GM12878 (cell line): Measurements from ENCODE around the gene UQCR11. TPM values are rescaled to one million over a fixed set of nuclear protein-coding genes. Genes with fewer than 3 reads are reported as not detected.

Experiments
- ATAC-seq: fragments of 200-7000 bp; cut with Tn5 transposase; 3 replicates; pipeline ENCODE4 v1.9.1; 2020; ENCODE audit warnings: mild to moderate bottlenecking, moderate library complexity
- BruUV-seq: library from RNA; stranded (reverse); fragments of 400-500 nt; replicated peaks from 2 replicates; lab custom pipeline; 2021; lab: Mats Ljungman, UMichigan
- CTCF ChIA-PET: fragments of 300-600 bp; sonication (Branson Sonifier 250); formaldehyde crosslinking; extraction: SDS; loops from one replicate; lab custom pipeline; 2021; ENCODE audit warnings: inconsistent platforms; lab: Yijun Ruan, JAX
- POLR2A ChIA-PET: fragments of 350-600 bp; formaldehyde crosslinking; extraction: SDS; loops from one replicate; lab custom pipeline; 2021; ENCODE audit warnings: inconsistent platforms; lab: Charles Lee
- RAD21 ChIA-PET: fragments of 300-600 bp; sonication (Branson Sonifier 250); formaldehyde crosslinking; loops from one replicate; lab custom pipeline; 2023; ENCODE audit warnings: antibody characterized with exemption; ENCODE audit not compliant: unreplicated experiment; lab: Charles Lee
- SMC1A ChIA-PET: fragments of 300-600 bp; sonication (Branson Sonifier 250); formaldehyde crosslinking; loops from one replicate; lab custom pipeline; 2023; ENCODE audit not compliant: unreplicated experiment, uncharacterized antibody; lab: Charles Lee
- DNase-seq: peaks from one replicate; pipeline ENCODE4 v3.0.0-alpha.2; 2011; ENCODE audit warnings: low read depth, low spot score
- FAIRE-seq: peaks from 3 replicates; lab custom pipeline; 2011; peaks lifted over from hg19 to GRCh38; lab: Jason Lieb, UNC
- H2AFZ ChIP-seq: 2 replicates; pipeline ENCODE4 v1.6.0; 2011; ENCODE audit warnings: low read depth, low read length, control low read depth; ENCODE audit not compliant: control insufficient read depth
- H3K27ac ChIP-seq: 2 replicates; pipeline ENCODE4 v1.5.1; 2011; ENCODE audit warnings: control low read depth; ENCODE audit not compliant: control insufficient read depth, insufficient read depth
- H3K27me3 ChIP-seq, 2 experiments: replicated peaks in 1 of 2; 2 replicates each; pipeline versions ENCODE4 v1.6.0 to v1.6.1; 2011; ENCODE audit warnings: low read length in 1 of 2; ENCODE audit not compliant: control insufficient read depth in 2 of 2, insufficient read depth in 2 of 2
- H3K36me3 ChIP-seq, 2 experiments: 2 replicates each; pipeline ENCODE4 v1.5.1; 2011; ENCODE audit warnings: low read length in 1 of 2; ENCODE audit not compliant: control insufficient read depth in 2 of 2, insufficient read depth in 2 of 2
- H3K4me1 ChIP-seq: 2 replicates; pipeline ENCODE4 v1.6.1; 2011; ENCODE audit warnings: mild to moderate bottlenecking, low read length, moderate library complexity, mixed read lengths; ENCODE audit not compliant: control insufficient read depth, insufficient read depth
- H3K4me2 ChIP-seq: 2 replicates; pipeline ENCODE4 v1.6.0; 2011; ENCODE audit warnings: control low read depth; ENCODE audit not compliant: control insufficient read depth, insufficient read depth
- H3K4me3 ChIP-seq: fragments of 200-600 bp; sonication (generic); 2 replicates; pipeline ENCODE4 v1.5.1; 2016
- H3K79me2 ChIP-seq: 2 replicates; pipeline ENCODE4 v1.6.0; 2011; ENCODE audit warnings: low read length; ENCODE audit not compliant: control insufficient read depth, insufficient read depth
- H3K9ac ChIP-seq: 2 replicates; pipeline ENCODE4 v1.8.0; 2011; ENCODE audit warnings: low read length, control low read depth, mixed read lengths; ENCODE audit not compliant: control insufficient read depth, insufficient read depth
- H3K9me3 ChIP-seq: replicated peaks from 3 replicates; pipeline ENCODE4 v1.5.1; 2011; ENCODE audit warnings: mild to moderate bottlenecking, low read length; ENCODE audit not compliant: control insufficient read depth, insufficient read depth
- H4K20me1 ChIP-seq: 2 replicates; pipeline ENCODE4 v1.6.0; 2011; ENCODE audit not compliant: control insufficient read depth, insufficient read depth
- EZH2 ChIP-seq: IDR thresholded peaks from 2 replicates; pipeline ENCODE4 v1.6.1; 2012; ENCODE audit warnings: low read depth, mild to moderate bottlenecking, control low read depth, inconsistent platforms, low read length, borderline replicate concordance; ENCODE audit not compliant: control insufficient read depth
- FOS ChIP-seq: IDR thresholded peaks from 3 replicates; pipeline ENCODE4 v1.6.1; 2011; ENCODE audit warnings: borderline replicate concordance; ENCODE audit not compliant: insufficient read length; ENCODE audit errors: extremely low read depth
- GATAD2B ChIP-seq: fragments of 450-650 bp; conservative IDR thresholded peaks from 2 replicates; pipeline ENCODE4 v1.6.1; 2017; ENCODE audit warnings: low read depth, mild to moderate bottlenecking, moderate library complexity
- IKZF2 ChIP-seq, 2 experiments: fragments of 450-650 bp; IDR thresholded peaks; 2 replicates each; pipeline ENCODE4 v1.6.1; 2017; ENCODE audit warnings: mild to moderate bottlenecking in 2 of 2, moderate library complexity in 2 of 2
- JUNB ChIP-seq: IDR thresholded peaks from 2 replicates; pipeline ENCODE4 v1.6.1; 2016; ENCODE audit warnings: antibody characterized with exemption, mild to moderate bottlenecking
- NR2C1 ChIP-seq: fragments of 450-650 bp; IDR thresholded peaks from 2 replicates; pipeline ENCODE4 v1.6.1; 2017; ENCODE audit warnings: antibody characterized with exemption, mild to moderate bottlenecking, moderate library complexity
- POLR2A ChIP-seq: IDR thresholded peaks from 2 replicates; pipeline ENCODE4 v1.6.1; 2011; ENCODE audit warnings: low read depth, mild to moderate bottlenecking, low read length
- ZNF274 ChIP-seq: IDR thresholded peaks from one replicate; pipeline ENCODE4 v1.8.0; 2011; ENCODE audit not compliant: insufficient read length, insufficient read depth
- WGBS: methylation state at CpG from one replicate; pipeline ENCODE4 v1.1.6; 2016; ENCODE audit warnings: low lambda C conversion rate; ENCODE audit not compliant: insufficient replicate concordance, insufficient coverage; ENCODE audit errors: missing lambda C conversion rate; 5-methylcytosine and 5-hydroxymethylcytosine counted together
- in situ Hi-C: fragments of 300-500 bp; cut with MboI; formaldehyde crosslinking; loops from 9 replicates; pipeline ENCODE4 v1.14.3; 2018; ENCODE audit warnings: mixed read lengths
- intact Hi-C: fragments of 100-400 bp; cut with micrococcal nuclease; formaldehyde crosslinking; loops from one replicate; pipeline ENCODE4 v1.14.2; 2022; ENCODE audit not compliant: unreplicated experiment
- polyA plus RNA-seq, 11 experiments: library from polyadenylated mRNA; depleted of rRNA in 4 of 11; unstranded in 6 of 11; stranded (reverse) in 5 of 11; fragments of >200 nt; fragmentation: Nextera tagmentation in 4 of 11; fragmentation: Illumina TruSeq in 1 of 11; extraction: Ambion mirVana in 4 of 11; extraction: Trizol in 1 of 11; gene quantifications; 1 replicate in 1 of 11; 2 replicates in 10 of 11; pipeline versions ENCODE4 v1.2.1 to v1.2.3, GENCODE V29; 2011 to 2016; ENCODE audit warnings: inconsistent platforms in 2 of 11, missing spikeins in 2 of 11, low read depth in 1 of 11
- total RNA-seq, 4 experiments: library from RNA; depleted of rRNA in 3 of 4; stranded (reverse); fragments of >200 nt in 3 of 4; fragmentation: Illumina TruSeq in 1 of 4; extraction: Trizol in 1 of 4; gene quantifications; 2 replicates each; pipeline versions ENCODE4 v1.2.1 to v1.2.3, GENCODE V29; 2013 to 2021
- TF ChIP-seq, protein P1 (sequence below): IDR thresholded peaks from 2 replicates; pipeline ENCODE4 v1.6.1; 2012; ENCODE audit warnings: low read depth, low read length, improper control_type of control experiment

Gene UQCR11
- total and polyA plus RNA-seq, 10 of the 15 experiments (the other 5 are each of a cell fraction or from before 2014, with no cell fraction given), result 28.6 to 586 (median 193) TPM

DNA sequence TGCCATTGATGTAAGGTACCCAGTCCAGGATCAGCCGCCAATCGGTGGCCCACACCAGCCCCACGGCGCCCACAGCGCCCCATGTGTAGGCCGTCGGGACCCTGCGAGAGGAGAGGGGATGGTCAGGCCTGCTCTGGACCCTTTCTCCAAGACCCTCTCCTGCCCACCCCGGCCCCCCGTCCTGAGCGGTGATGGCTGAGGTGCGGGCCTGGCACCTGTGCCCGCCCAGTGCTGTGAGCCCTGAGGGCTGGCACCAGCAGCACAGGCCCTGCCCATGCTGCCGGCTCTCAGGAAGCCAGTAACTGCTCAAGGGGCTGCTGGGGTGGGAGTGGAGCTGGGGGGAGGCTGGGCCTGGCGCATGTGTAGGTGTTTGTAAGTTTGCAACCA lies 5.8 kb downstream of the UQCR11 start (continued):
- TF ChIP-seq, protein P1, sequence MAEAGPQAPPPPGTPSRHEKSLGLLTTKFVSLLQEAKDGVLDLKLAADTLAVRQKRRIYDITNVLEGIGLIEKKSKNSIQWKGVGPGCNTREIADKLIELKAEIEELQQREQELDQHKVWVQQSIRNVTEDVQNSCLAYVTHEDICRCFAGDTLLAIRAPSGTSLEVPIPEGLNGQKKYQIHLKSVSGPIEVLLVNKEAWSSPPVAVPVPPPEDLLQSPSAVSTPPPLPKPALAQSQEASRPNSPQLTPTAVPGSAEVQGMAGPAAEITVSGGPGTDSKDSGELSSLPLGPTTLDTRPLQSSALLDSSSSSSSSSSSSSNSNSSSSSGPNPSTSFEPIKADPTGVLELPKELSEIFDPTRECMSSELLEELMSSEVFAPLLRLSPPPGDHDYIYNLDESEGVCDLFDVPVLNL, result no peak
- TF ChIP-seq JUNB (no peak), ZNF274 (no peak)
- TF ChIP-seq, all 136 proteins: peak for 0

DNA sequence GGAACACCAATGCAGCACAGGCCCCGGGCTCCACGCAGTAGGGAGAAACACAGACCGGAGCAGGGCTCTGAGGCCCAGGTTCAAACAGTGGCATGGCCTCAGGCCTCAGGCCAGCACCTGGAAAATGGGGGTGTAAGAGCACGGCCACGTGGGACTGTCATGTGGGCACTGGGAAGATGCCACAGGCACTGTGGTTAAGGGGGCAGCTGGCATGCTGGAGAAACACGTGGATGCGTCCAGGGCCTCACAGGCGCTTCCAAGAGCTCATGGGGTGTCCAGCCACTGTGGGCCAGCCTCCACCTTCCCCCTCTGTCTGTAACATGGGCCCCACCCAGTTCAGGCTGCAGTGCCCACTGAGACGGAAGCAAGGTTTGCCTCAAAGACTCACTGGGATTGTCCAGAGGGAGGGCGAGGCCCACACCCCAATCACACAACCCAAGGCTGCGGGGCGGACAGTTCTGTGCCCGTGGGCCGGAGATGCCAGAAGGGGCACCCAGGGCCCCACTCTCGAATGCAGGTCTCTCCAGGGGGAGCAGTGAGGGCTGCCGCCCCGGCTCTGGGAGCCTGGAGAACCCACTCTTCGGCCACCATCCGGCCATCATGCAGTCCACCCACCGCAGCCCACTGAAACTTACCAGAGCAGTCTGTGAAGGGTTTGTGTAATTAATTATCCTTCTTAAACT lies 6.3 kb downstream of the UQCR11 start:
- FAIRE-seq (no peak), DNase-seq (no peak), ATAC-seq (no peak)
- POLR2A ChIA-PET, result interaction anchor here (0.6 kb wide), 1 partner anchor 48 kb away, joined by 3 read pairs; no protein-coding TSS in a partner anchor
- SMC1A ChIA-PET, result no interaction called here
- CTCF ChIA-PET, result interaction anchor here (1.2 kb wide), 1 partner anchor 74 kb away, joined by 3 read pairs; no protein-coding TSS in a partner anchor
- 97% methylated on average over 20 of the region's 20 CpGs for WGBS
- RAD21 ChIA-PET, result no interaction called here
- peaks cover 4% of the 10 kb centered on the region; the same call in 1 of the 2 replicates for H3K4me1 ChIP-seq
- no peaks in the 10 kb centered on the region for H3K27me3 ChIP-seq
- H4K20me1 ChIP-seq, result no peaks in the 10 kb centered on the region
- in situ Hi-C loops (no loop called here), intact Hi-C loops (no loop called here)
- no peak overlapping the region for H3K27ac ChIP-seq
- no TSS peak for BruUV-seq
- H2AFZ ChIP-seq, result no peak overlapping the region
- H3K9ac ChIP-seq, result no peak overlapping the region
- no peaks in the 10 kb centered on the region for H3K9me3 ChIP-seq
- H3K4me2 ChIP-seq, result no peak overlapping the region
- peaks cover 18% of the 10 kb centered on the region for H3K79me2 ChIP-seq
- H3K36me3 ChIP-seq, result peaks cover 6 to 18% of the 10 kb centered on the region in 2 experiments; a peak in 3 of 4 replicates
- TF ChIP-seq NR2C1, result no peak
- TF ChIP-seq FOS, result no peak
- TF ChIP-seq IKZF2 (IDR thresholded peaks at IDR 0.05), result no peak
- no peak for TF ChIP-seq GATAD2B
- peak; percentile 9; the same call in 1 of the 2 replicates for TF ChIP-seq POLR2A
- TF ChIP-seq EZH2, result no peak
- no peak overlapping the region for H3K4me3 ChIP-seq
